ENCODE results near the gene KDM5B.

GRCh38 chr1:202683029-202683428 is 125.2 kb downstream of the KDM5B start:
- TF ChIP-seq CTCF (IDR thresholded peaks at IDR 0.05) (no peak), POLR2A (IDR thresholded peaks at IDR 0.05) (no peak)
